ENCODE data around the gene SMAD1.

SMAD1 gene

GRCh38 chr4:145488310-145488709 is 6.7 kb downstream of the SMAD1 start:
- Histone ChIP-seq H4K20me1 (ENCODE audit: insufficient read depth, low read length, poor library complexity, severe bottlenecking) (peaks cover 36% of the 10 kb centered on the region), H3K4me2 (ENCODE audit: low read depth, low read length, poor library complexity, severe bottlenecking) (peak overlapping the region; percentile 88), H3K9ac (ENCODE audit: low read depth, low read length, poor library complexity, severe bottlenecking) (no peak overlapping the region), H3K79me2 (ENCODE audit: insufficient read depth, low read length) (peaks cover 92% of the 10 kb centered on the region), H3K9me3 (ENCODE audit: insufficient read depth, low read depth, low read length) (no peaks in the 10 kb centered on the region), H3F3A (ENCODE audit: low read depth) (peaks cover 3% of the 10 kb centered on the region; the same call in 1 of the 2 replicates), H2AFZ (ENCODE audit: low read length) (no peak overlapping the region), H3K27me3 (ENCODE audit: insufficient read depth, low read length, poor library complexity, severe bottlenecking) (no peaks in the 10 kb centered on the region), H3K36me3 (ENCODE audit: insufficient read depth, low read length) (no peaks in the 10 kb centered on the region), H3K9me2 (replicated peaks; ENCODE audit: low read depth, low read length) (no peaks in the 10 kb centered on the region), H3K4me1 (ENCODE audit: insufficient read depth, low read length, poor library complexity, severe bottlenecking) (peaks cover 84% of the 10 kb centered on the region), H3K4me3 (ENCODE audit: low read length, poor library complexity, severe bottlenecking) (no peak overlapping the region)
- TF ChIP-seq EZH2phosphoT487 (IDR thresholded peaks at IDR 0.05; ENCODE audit: borderline replicate concordance) (no peak), CTCF (conservative IDR thresholded peaks at IDR 0.05; ENCODE audit: low read length) (no peak)

GRCh38 chr4:145489556-145489955 is 7.9 kb downstream of the SMAD1 start:
- H3K79me2 ChIP-seq (ENCODE audit: insufficient read depth, low read length) = peaks cover 90% of the 10 kb centered on the region

GRCh38 chr4:145490361-145490760 is 8.7 kb downstream of the SMAD1 start:
- Histone ChIP-seq H3K4me3 (ENCODE audit: low read length, poor library complexity, severe bottlenecking) (peak overlapping the region; percentile 13), H3K9me3 (ENCODE audit: insufficient read depth, low read depth, low read length) (no peaks in the 10 kb centered on the region), H3K79me2 (ENCODE audit: insufficient read depth, low read length) (peaks cover 89% of the 10 kb centered on the region), H3F3A (ENCODE audit: low read depth) (peaks cover 3% of the 10 kb centered on the region; the same call in 1 of the 2 replicates), H3K27me3 (ENCODE audit: insufficient read depth, low read length, poor library complexity, severe bottlenecking) (no peaks in the 10 kb centered on the region), H4K20me1 (ENCODE audit: insufficient read depth, low read length, poor library complexity, severe bottlenecking) (peaks cover 35% of the 10 kb centered on the region), H3K4me2 (ENCODE audit: low read depth, low read length, poor library complexity, severe bottlenecking) (peak overlapping the region; percentile 45), H3K36me3 (ENCODE audit: insufficient read depth, low read length) (no peaks in the 10 kb centered on the region), H3K9ac (ENCODE audit: low read depth, low read length, poor library complexity, severe bottlenecking) (no peak overlapping the region), H2AFZ (ENCODE audit: low read length) (no peak overlapping the region), H3K9me2 (replicated peaks; ENCODE audit: low read depth, low read length) (no peaks in the 10 kb centered on the region), H3K4me1 (ENCODE audit: insufficient read depth, low read length, poor library complexity, severe bottlenecking) (peaks cover 75% of the 10 kb centered on the region)
- TF ChIP-seq CTCF (conservative IDR thresholded peaks at IDR 0.05; ENCODE audit: low read length) = no peak
- TF ChIP-seq EZH2phosphoT487 (IDR thresholded peaks at IDR 0.05; ENCODE audit: borderline replicate concordance) = no peak

More at GRCh38 chr4:145489556-145489955, 7.9 kb downstream of the SMAD1 start:
- TF ChIP-seq CTCF (conservative IDR thresholded peaks at IDR 0.05; ENCODE audit: low read length) (no peak), EZH2phosphoT487 (IDR thresholded peaks at IDR 0.05; ENCODE audit: borderline replicate concordance) (no peak)
- Histone ChIP-seq H3K4me3 (ENCODE audit: low read length, poor library complexity, severe bottlenecking) (no peak overlapping the region), H3K4me2 (ENCODE audit: low read depth, low read length, poor library complexity, severe bottlenecking) (peak overlapping the region; percentile 45), H3K36me3 (ENCODE audit: insufficient read depth, low read length) (no peaks in the 10 kb centered on the region), H2AFZ (ENCODE audit: low read length) (no peak overlapping the region), H3K9me3 (ENCODE audit: insufficient read depth, low read depth, low read length) (no peaks in the 10 kb centered on the region), H3K9me2 (replicated peaks; ENCODE audit: low read depth, low read length) (no peaks in the 10 kb centered on the region), H3K9ac (ENCODE audit: low read depth, low read length, poor library complexity, severe bottlenecking) (no peak overlapping the region), H3F3A (ENCODE audit: low read depth) (peaks cover 3% of the 10 kb centered on the region; the same call in 1 of the 2 replicates), H3K4me1 (ENCODE audit: insufficient read depth, low read length, poor library complexity, severe bottlenecking) (peaks cover 79% of the 10 kb centered on the region), H4K20me1 (ENCODE audit: insufficient read depth, low read length, poor library complexity, severe bottlenecking) (peaks cover 35% of the 10 kb centered on the region), H3K27me3 (ENCODE audit: insufficient read depth, low read length, poor library complexity, severe bottlenecking) (no peaks in the 10 kb centered on the region)
